T-cell (primary cell): ENCODE results near the gene PSMA8. TPM values are rescaled to one million over a fixed set of nuclear protein-coding genes. Genes with fewer than 3 reads are reported as not detected.
A peak's percentile ranks its signal among the peaks of the same experiment; 100 is the strongest.

Source experiments
- ATAC-seq, 4 experiments: fragments of 200-7000 bp in 3 of 4; fragments of 150-1000 bp in 1 of 4; cut with Tn5 transposase; replicated peaks in 1 of 4; 1 replicate in 3 of 4; 2 replicates in 1 of 4; pipeline ENCODE4 v1.10.0; 2021; ENCODE audit warnings: moderate library complexity in 3 of 4, mild to moderate bottlenecking in 2 of 4, moderate number of reproducible peaks in 1 of 4
- CTCF ChIA-PET, 2 donors: fragments of 300-600 bp; sonication (Branson Sonifier 250); formaldehyde crosslinking; loops; one replicate each; lab custom pipeline; 2022; ENCODE audit warnings: antibody characterized with exemption in 2 of 2; lab: Charles Lee
- POLR2A ChIA-PET, 2 donors: fragments of 300-600 bp; sonication (Branson Sonifier 250); formaldehyde crosslinking; loops; one replicate each; lab custom pipeline; 2022; ENCODE audit warnings: antibody characterized with exemption in 2 of 2; lab: Charles Lee
- DNase-seq, 35 experiments: peaks; one replicate each; pipeline versions ENCODE4 v3.0.0 to v3.0.0-alpha.2; 2013 to 2023
- H3K27ac ChIP-seq: one replicate; pipeline ENCODE4 v1.5.1; 2013; ENCODE audit warnings: low read length
- H3K27me3 ChIP-seq, 2 experiments: replicated peaks in 1 of 2; 1 replicate in 1 of 2; 2 replicates in 1 of 2; pipeline versions ENCODE4 v1.6.1 to v1.7.0; 2013; ENCODE audit warnings: low read length in 1 of 2, mixed read lengths in 1 of 2; ENCODE audit not compliant: control insufficient read depth in 2 of 2, insufficient read depth in 2 of 2; ENCODE audit errors: extremely low read depth in 1 of 2
- H3K36me3 ChIP-seq, 2 donors: 1 replicate in 1 of 2; 2 replicates in 1 of 2; pipeline versions ENCODE4 v1.6.1 to v1.7.0; 2013; ENCODE audit warnings: low read length in 1 of 2; ENCODE audit not compliant: control insufficient read depth in 2 of 2, insufficient read depth in 1 of 2; ENCODE audit errors: extremely low read depth in 1 of 2
- H3K4me1 ChIP-seq, 2 experiments: 1 replicate in 1 of 2; 2 replicates in 1 of 2; pipeline versions ENCODE4 v1.6.1 to v1.7.0; 2013; ENCODE audit warnings: low read length in 2 of 2, mixed read lengths in 1 of 2; ENCODE audit not compliant: insufficient read depth in 2 of 2, control insufficient read depth in 1 of 2; ENCODE audit errors: extremely low read depth in 1 of 2
- H3K4me3 ChIP-seq, 2 donors: 1 replicate in 1 of 2; 2 replicates in 1 of 2; pipeline versions ENCODE4 v1.5.1 to v1.7.0; 2013; ENCODE audit warnings: mild to moderate bottlenecking in 2 of 2, low read length in 1 of 2, moderate library complexity in 1 of 2; ENCODE audit not compliant: control insufficient read depth in 1 of 2; ENCODE audit errors: extremely low read depth in 1 of 2
- H3K9me3 ChIP-seq: 2 replicates; pipeline ENCODE4 v1.7.0; 2013
- H3K27ac Mint-ChIP-seq, 2 donors: one replicate each; pipeline ENCODE4 v1.8.0; 2020 to 2021; ENCODE audit warnings: mild to moderate bottlenecking in 2 of 2, mixed read lengths in 2 of 2
- H3K27me3 Mint-ChIP-seq, 2 donors: one replicate each; pipeline ENCODE4 v1.8.0; 2021 to 2022; ENCODE audit warnings: mixed read lengths in 2 of 2
- H3K36me3 Mint-ChIP-seq: one replicate; pipeline ENCODE4 v1.8.0; 2021; ENCODE audit warnings: mixed read lengths
- H3K4me1 Mint-ChIP-seq, 3 donors: one replicate each; pipeline ENCODE4 v1.8.0; 2020 to 2022; ENCODE audit warnings: mixed read lengths in 3 of 3, mild to moderate bottlenecking in 1 of 3
- H3K4me3 Mint-ChIP-seq, 3 donors: one replicate each; pipeline ENCODE4 v1.8.0; 2020 to 2022; ENCODE audit warnings: mild to moderate bottlenecking in 3 of 3, mixed read lengths in 3 of 3, moderate library complexity in 3 of 3
- H3K9me3 Mint-ChIP-seq, 3 donors: one replicate each; pipeline ENCODE4 v1.8.0; 2020 to 2022; ENCODE audit warnings: mixed read lengths in 3 of 3
- WGBS: methylation state at CpG from one replicate; pipeline ENCODE4 v1.1.5; 2013; ENCODE audit warnings: missing lambda C conversion rate; ENCODE audit not compliant: insufficient coverage; 5-methylcytosine and 5-hydroxymethylcytosine counted together
- total RNA-seq, 35 experiments: library from RNA in 6 of 35; stranded (reverse) in 6 of 35; fragments of 120-200 nt in 1 of 35; gene quantifications; one replicate each; pipeline versions ENCODE4 v1.2.1 to v1.2.4 and lab custom pipeline; 2013 to 2026

Gene PSMA8
- total RNA-seq, result under 1 TPM; 0.23 to 0.83 (median 0.35) TPM
- total RNA-seq (2013), result 0.99 TPM
- total RNA-seq (lab: John Stamatoyannopoulos, UW), result 0 to 3.8 (median 0.76) reads per million in 29 experiments

GRCh38 chr18:26133652-26134051, at the start of gene PSMA8:
TSS of gene PSMA8 (plus strand) at chr18:26133869. CDS start at chr18:26133966, 97 bp downstream.
- H3K9me3 Mint-ChIP-seq, result peaks cover 0 to 4% (median 0%) of the 10 kb centered on the region in 3 donors
- CTCF ChIA-PET, result interaction anchor here in 1 of 2 donors (0.7 kb wide), 1 partner anchor 110 kb away, joined by 3 read pairs; no protein-coding TSS in a partner anchor
- H3K4me3 Mint-ChIP-seq, result peak within 1 kb of the TSS; percentile 77 to 83 (median 79)
- H3K4me1 Mint-ChIP-seq, result peaks cover 0 to 2% (median 0%) of the 10 kb centered on the region in 3 donors
- ATAC-seq (peak; percentile 79 to 94 (median 88)), DNase-seq (peak; percentile 20 to 76 (median 58))
- Histone ChIP-seq H3K27ac (peak within 1 kb of the TSS; percentile 28), H3K9me3 (no peaks in the 10 kb centered on the region), H3K36me3 (no peaks in the 10 kb centered on the region), H3K4me1 (peaks cover 0 to 3% of the 10 kb centered on the region in 2 experiments), H3K4me3 (peak within 1 kb of the TSS; percentile 39 to 44), H3K27me3 (no peaks in the 10 kb centered on the region)
- no peaks in the 10 kb centered on the region for H3K36me3 Mint-ChIP-seq
- POLR2A ChIA-PET, result no interaction called here
- 68% methylated on average over 26 of the region's 31 CpGs for WGBS
- peak within 1 kb of the TSS; percentile 85 for H3K27ac Mint-ChIP-seq
- H3K27me3 Mint-ChIP-seq, result no peaks in the 10 kb centered on the region

GRCh38 chr18:26085056-26085455, 48.6 kb upstream of the PSMA8 start:
- Histone ChIP-seq H3K4me3 (no peak overlapping the region), H3K36me3 (peaks cover 0 to 23% of the 10 kb centered on the region in 2 donors), H3K4me1 (peaks cover 7 to 18% of the 10 kb centered on the region in 2 experiments), H3K27ac (no peak overlapping the region), H3K9me3 (no peaks in the 10 kb centered on the region), H3K27me3 (no peaks in the 10 kb centered on the region)
- Mint-ChIP-seq H3K27ac (no peak overlapping the region), H3K9me3 (no peaks in the 10 kb centered on the region), H3K4me1 (peaks cover 42 to 62% (median 61%) of the 10 kb centered on the region in 3 donors), H3K36me3 (peaks cover 34% of the 10 kb centered on the region), H3K27me3 (no peaks in the 10 kb centered on the region), H3K4me3 (no peak overlapping the region)
- ATAC-seq (no peak), DNase-seq (no peak)
- WGBS, result 100% methylated on average over 1 of the region's 5 CpGs
- ChIA-PET CTCF (no interaction called here), POLR2A (no interaction called here)

- H3K36me3 ChIP-seq, result peaks cover 0 to 18% of the 10 kb centered on the region in 2 donors
- no peak overlapping the region for H3K4me3 ChIP-seq
- CTCF ChIA-PET, result no interaction called here
Measured at GRCh38 chr18:26086959-26087358, 46.7 kb upstream of the PSMA8 start.

GRCh38 chr18:26088487-26088886, 45.2 kb upstream of the PSMA8 start:
- H3K27me3 Mint-ChIP-seq, result no peaks in the 10 kb centered on the region
- Histone ChIP-seq H3K27me3 (no peaks in the 10 kb centered on the region), H3K36me3 (peaks cover 0 to 7% of the 10 kb centered on the region in 2 donors), H3K9me3 (no peaks in the 10 kb centered on the region), H3K27ac (no peak overlapping the region), H3K4me3 (no peak overlapping the region), H3K4me1 (peaks cover 14 to 18% of the 10 kb centered on the region in 2 experiments)
- no CpG with 5 or more reads among the region's 3 CpGs for WGBS
- peaks cover 12% of the 10 kb centered on the region for H3K36me3 Mint-ChIP-seq
- DNase-seq, result peak in 1 of 35 experiments; percentile 9
- no peaks in the 10 kb centered on the region for H3K9me3 Mint-ChIP-seq
- ATAC-seq, result no peak
- CTCF ChIA-PET, result no interaction called here
- POLR2A ChIA-PET, result no interaction called here
- H3K4me1 Mint-ChIP-seq, result peaks cover 47 to 55% (median 53%) of the 10 kb centered on the region in 3 donors
- peak overlapping the region in 1 of 2 donors; percentile 96 for H3K27ac Mint-ChIP-seq
- peak overlapping the region; percentile 91 to 96 (median 94) for H3K4me3 Mint-ChIP-seq

More at GRCh38 chr18:26086959-26087358, 46.7 kb upstream of the PSMA8 start:
- no peaks in the 10 kb centered on the region for H3K27me3 ChIP-seq
- H3K9me3 ChIP-seq, result no peaks in the 10 kb centered on the region
- POLR2A ChIA-PET, result no interaction called here
- peaks cover 14 to 18% of the 10 kb centered on the region in 2 experiments for H3K4me1 ChIP-seq
- peaks cover 51 to 62% (median 58%) of the 10 kb centered on the region in 3 donors for H3K4me1 Mint-ChIP-seq
- WGBS, result no CpG with 5 or more reads among the region's 6 CpGs
- DNase-seq, result no peak
- no peak overlapping the region for H3K27ac Mint-ChIP-seq
- ATAC-seq, result no peak
- no peaks in the 10 kb centered on the region for H3K27me3 Mint-ChIP-seq
- H3K36me3 Mint-ChIP-seq, result peaks cover 21% of the 10 kb centered on the region
- H3K4me3 Mint-ChIP-seq, result no peak overlapping the region
- H3K9me3 Mint-ChIP-seq, result no peaks in the 10 kb centered on the region
- no peak overlapping the region for H3K27ac ChIP-seq

GRCh38 chr18:26089293-26090129, 44.2 kb upstream of the PSMA8 start:
- H3K4me1 Mint-ChIP-seq, result peaks cover 40 to 45% (median 44%) of the 10 kb centered on the region in 3 donors
- peak overlapping the region; percentile 91 to 96 (median 94) for H3K4me3 Mint-ChIP-seq
- no peak for ATAC-seq

More at GRCh38 chr18:26089293-26090129, 44.2 kb upstream of the PSMA8 start:
- no peaks in the 10 kb centered on the region for H3K27me3 ChIP-seq
- no peaks in the 10 kb centered on the region for H3K27me3 Mint-ChIP-seq
- H3K9me3 ChIP-seq, result no peaks in the 10 kb centered on the region
- H3K36me3 Mint-ChIP-seq, result peaks cover 7% of the 10 kb centered on the region
- H3K9me3 Mint-ChIP-seq, result no peaks in the 10 kb centered on the region
- peak in 3 of 35 experiments; percentile 2 to 31 (median 4) for DNase-seq
- ChIA-PET POLR2A (no interaction called here), CTCF (no interaction called here)
- H3K27ac ChIP-seq, result peak overlapping the region; percentile 40
- H3K27ac Mint-ChIP-seq, result peak overlapping the region; percentile 81 to 96
- peaks cover 0 to 7% of the 10 kb centered on the region in 2 donors for H3K36me3 ChIP-seq
- H3K4me1 ChIP-seq, result peaks cover 14 to 18% of the 10 kb centered on the region in 2 experiments
- 2% methylated on average over 27 of the region's 35 CpGs for WGBS
- H3K4me3 ChIP-seq, result peak overlapping the region; percentile 94 to 97
